ENCODE data around the gene PARN.
"Not testable (repeated sequence)": the region's sequence is repeated elsewhere in the genome, so short reads cannot be mapped to it uniquely, and the experiment has no call there.

Gene PARN

GRCh38 chr16:14629919-14630619 is at the start of gene PARN:
Gene PARN, minus strand, starts transcription at chr16:14630260. Its CDS starts 135 bp downstream, at chr16:14630125.
- peak; percentile 99 for DNase-seq

- no peak for DNase-seq
These were observed 48.9 kb upstream of the PARN start for GRCh38 chr16:14678748-14679497.

- DNase-seq = no peak
These were observed 47.6 kb upstream of the PARN start for GRCh38 chr16:14677627-14678026.

GRCh38 chr16:14676633-14677032 is 46.6 kb upstream of the PARN start:
- no peak for DNase-seq

- no peak for DNase-seq
These were observed 42.4 kb upstream of the PARN start for GRCh38 chr16:14672403-14672971.

GRCh38 chr16:14669776-14670175 is 39.7 kb upstream of the PARN start:
- no peak for DNase-seq

- no peak for DNase-seq
These were observed 38.6 kb upstream of the PARN start for GRCh38 chr16:14668556-14669223.

- DNase-seq = no peak
These were observed 37.5 kb upstream of the PARN start for GRCh38 chr16:14667347-14668266.

- DNase-seq = peak; percentile 97
These were observed 28.0 kb upstream of the PARN start for GRCh38 chr16:14658063-14658462.

- DNase-seq = no peak
These were observed 22.7 kb upstream of the PARN start for GRCh38 chr16:14652726-14653125.

GRCh38 chr16:14650629-14651028 is 20.6 kb upstream of the PARN start:
- DNase-seq = no peak

GRCh38 chr16:14649816-14650215 is 19.8 kb upstream of the PARN start:
- no peak for DNase-seq

- DNase-seq = no peak
These were observed 11.9 kb upstream of the PARN start for GRCh38 chr16:14641926-14642325.

GRCh38 chr16:14641206-14641605 is 11.1 kb upstream of the PARN start:
- DNase-seq = no peak

- DNase-seq = no peak
These were observed 10.5 kb upstream of the PARN start for GRCh38 chr16:14640538-14640937.

- DNase-seq = not testable (repeated sequence)
These were observed 6.8 kb upstream of the PARN start for GRCh38 chr16:14636951-14637240.

GRCh38 chr16:14636179-14636950 is 6.3 kb upstream of the PARN start:
- DNase-seq = peak; percentile 88

- peak; percentile 39 for DNase-seq
These were observed 5.5 kb upstream of the PARN start for GRCh38 chr16:14635395-14636165.

- peak; percentile 15 for DNase-seq
These were observed 4.3 kb upstream of the PARN start for GRCh38 chr16:14634389-14634725.

GRCh38 chr16:14632693-14633569 is 2.9 kb upstream of the PARN start, which contains the start of gene BFAR:
Gene BFAR, plus strand, starts transcription at chr16:14632951. Its CDS starts 11,396 bp downstream, at chr16:14644347.
- peak; percentile 99 for DNase-seq

All from NCI-H82 (cell line).